GM18526 (cell line): ENCODE measurements around the gene SH3BP2.

ENCODE experiments used
- POLR2A ChIP-seq: IDR thresholded peaks from 3 replicates; pipeline ENCODE4 v1.6.1; 2011; ENCODE audit not compliant: insufficient read length; ENCODE audit errors: extremely low read depth

The SH3BP2 gene

DNA sequence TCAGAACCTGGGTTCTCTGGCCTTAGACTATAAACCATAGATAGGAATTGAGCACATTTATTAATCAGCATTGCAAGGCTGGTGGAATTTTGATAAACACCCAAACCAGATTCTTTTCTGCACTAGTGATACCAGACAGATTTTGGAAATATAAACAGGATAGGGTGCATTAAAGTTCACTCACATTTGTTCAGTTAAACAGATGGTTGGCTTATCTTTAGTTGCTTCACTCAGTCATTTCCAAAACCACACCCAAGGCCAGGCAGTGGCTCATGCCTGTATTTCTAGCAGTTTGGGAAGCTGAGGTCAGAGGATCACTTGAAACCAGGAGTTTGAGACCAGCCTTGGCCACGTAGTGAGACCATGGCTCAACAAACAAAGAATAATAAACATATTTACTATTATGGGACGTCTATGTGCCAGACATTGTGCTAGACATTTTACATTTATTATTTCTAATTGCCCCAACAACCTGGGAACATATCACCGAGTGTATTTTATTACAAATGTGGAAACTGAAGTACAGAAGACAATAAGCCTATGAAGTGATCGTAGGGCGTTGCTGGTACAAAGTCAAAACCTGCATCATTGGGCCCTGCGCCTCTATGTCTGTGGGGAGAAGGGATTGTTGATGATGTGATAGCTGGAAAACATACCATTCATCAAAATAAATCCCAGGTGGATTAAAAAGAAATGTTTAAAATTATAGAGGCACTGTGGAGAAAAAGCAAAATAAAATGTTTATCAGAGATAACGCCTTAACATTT, 65.7 kb downstream of the SH3BP2 start:
- no peak for TF ChIP-seq POLR2A

DNA sequence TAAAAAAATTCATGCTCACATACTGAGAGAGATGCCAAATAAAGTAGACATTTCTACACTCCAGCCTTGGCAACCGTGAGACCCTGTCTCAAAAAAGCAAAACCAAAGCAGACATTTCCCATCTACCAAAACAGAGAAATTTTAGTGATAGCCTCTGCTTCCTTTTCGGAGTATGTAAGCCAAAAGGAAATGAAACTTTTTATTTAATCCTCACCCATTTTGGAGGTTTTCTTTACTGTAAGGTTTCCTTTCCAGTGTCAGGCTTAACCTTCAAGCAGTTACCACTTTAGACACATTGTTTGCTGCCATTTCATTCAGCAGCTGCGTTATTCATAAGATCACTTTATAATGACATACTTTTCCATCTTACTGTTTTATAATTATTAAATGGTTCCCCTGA, 66.6 kb downstream of the SH3BP2 start:
- no peak for TF ChIP-seq POLR2A

DNA sequence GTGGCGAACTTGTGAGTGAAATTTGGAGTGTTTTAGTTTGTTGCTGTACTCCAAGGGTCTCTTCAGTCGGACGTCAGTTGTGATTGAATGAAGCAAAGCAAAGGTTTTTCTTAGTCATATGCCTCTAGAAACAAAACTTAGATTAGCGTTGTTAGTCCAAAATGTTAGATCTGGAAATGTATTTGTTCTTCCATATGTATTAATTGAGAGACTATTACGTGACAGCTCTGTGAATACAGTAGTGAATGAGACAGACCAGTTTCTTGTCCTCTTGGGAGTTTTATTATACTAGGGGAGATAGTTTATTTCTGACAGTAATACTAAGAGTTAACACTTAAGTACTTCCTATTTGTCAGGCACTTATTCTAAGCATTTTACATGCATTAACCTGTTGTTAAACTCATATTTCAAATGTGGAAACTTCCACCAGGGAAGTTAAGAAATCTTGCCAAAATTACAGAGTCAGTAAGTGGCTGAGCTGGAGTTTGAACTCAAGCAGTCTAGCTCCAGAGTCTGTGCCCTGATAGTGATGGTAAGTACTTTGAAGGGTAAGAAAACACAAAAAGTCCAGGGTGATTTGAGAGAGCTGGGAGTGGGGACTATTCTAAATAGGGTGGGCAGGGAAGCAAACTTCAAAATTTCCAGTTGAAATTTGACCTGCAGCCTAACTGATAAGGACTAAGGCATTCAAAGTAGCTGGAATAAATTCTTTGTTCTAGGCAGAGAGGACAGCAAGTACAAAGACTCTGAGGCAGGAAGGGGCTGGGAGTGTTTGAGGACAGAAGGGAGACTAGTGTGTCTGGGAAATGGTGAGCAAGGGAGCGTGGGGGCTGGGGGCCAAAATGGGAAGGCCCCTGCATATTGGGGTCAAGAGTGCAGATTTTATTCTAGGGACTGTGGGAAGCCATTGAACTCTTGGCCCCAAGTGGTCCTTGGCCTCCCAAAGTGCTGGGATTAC, 67.8 kb downstream of the SH3BP2 start:
- TF ChIP-seq POLR2A, result no peak

DNA sequence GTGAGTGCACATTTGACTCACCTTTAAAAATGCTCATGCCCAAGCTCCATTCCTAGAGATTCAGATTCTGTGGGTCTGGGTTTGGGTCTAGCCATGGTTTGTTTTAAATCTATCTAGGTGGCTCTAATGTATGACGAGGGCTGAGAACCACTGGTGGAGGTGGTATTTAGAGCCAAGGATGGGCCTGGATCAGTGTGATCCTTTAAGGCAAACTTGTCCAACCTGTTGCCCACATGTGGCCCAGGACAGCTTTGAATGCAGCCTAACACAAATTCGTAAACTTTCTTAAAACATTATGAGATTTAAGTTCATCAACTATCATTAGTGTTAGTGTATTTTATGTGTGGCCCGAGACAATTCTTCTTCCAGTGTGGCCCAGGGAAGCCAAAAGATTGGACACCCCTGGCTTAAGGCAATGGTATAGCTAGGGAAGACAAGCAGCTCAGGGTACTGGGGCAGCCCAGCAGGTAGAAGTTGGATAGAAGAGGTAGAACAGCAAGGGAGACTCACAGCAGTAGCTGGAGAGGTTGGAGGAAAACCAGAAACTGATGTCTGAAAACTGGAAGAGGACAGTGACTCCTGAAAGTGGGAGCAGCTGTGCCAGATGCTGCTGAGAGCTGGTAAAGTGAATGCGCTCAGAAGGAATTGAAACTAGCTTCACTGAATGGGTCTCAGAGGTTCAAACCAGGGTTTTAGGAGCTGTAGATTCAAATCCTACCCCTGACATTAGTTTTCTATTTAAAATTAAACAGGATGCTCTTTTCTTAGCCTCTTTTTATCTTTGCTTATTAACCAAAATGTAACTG, 68.9 kb downstream of the SH3BP2 start:
- TF ChIP-seq POLR2A, result no peak

DNA sequence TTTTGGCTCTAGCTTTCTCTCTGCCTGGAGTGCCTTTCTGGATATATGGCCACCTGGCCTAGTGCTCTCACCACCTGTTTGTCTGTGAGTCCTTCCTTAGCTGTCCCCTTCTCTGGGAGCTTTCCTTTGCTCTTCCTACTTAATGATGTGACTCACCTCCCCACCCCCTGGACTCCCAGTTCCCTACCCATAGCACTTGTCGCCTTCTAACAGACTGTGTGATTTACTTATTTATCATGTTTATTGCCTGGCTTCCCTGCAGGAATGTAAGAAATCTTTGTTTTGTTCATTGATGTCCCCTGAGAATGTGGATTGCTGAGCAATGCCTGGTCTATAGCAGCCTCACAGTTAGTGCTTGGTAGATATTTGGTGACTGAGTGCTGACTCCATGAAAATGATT, 69.6 kb downstream of the SH3BP2 start:
- no peak for TF ChIP-seq POLR2A

DNA sequence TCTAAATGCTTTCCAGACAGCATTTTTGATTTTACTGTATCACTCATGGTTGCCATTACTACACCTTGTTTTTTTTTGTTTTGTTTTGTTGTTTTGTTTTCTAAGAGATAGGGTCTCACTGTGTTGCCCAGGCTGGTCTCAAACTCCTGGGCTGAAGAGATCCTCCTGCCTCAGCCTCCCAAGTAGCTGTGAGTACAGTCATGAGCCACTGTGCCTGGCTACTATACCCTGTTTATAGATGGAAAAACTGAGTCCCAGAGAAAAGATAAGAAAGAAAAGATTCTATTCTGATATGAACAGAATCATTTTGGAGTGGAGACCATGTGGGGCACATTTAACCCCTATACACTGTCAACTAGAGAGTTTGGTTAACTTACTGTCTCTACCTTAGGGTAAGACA, 70.8 kb downstream of the SH3BP2 start:
- TF ChIP-seq POLR2A, result no peak

DNA sequence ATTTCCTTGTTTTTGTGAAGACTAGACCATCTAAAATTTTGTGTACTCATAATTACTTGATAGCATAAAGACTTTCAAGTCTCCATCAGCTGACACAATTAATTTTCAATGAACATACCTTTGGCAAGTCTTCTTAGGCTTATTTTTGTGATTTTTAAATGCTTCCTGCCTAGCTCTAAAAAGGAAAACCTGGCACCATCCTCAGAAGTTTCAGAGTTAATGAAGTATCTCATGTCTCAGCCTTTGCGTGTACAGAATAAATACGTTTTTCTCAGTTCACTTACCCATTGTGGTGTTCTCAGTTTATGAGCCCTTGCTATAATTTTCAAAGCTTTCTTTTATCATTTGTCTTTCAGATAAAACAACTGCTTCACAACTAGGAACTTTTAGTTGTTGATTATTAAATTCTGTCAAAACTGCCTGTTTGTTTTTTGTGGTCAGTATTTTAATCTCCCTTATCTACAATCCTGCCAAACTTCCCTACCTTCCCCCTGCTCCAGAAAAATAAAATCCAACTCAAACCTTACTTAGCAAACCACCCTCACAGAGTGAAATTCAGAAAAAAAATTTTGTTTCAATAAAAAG, 72.4 kb downstream of the SH3BP2 start:
- no peak for TF ChIP-seq POLR2A

DNA sequence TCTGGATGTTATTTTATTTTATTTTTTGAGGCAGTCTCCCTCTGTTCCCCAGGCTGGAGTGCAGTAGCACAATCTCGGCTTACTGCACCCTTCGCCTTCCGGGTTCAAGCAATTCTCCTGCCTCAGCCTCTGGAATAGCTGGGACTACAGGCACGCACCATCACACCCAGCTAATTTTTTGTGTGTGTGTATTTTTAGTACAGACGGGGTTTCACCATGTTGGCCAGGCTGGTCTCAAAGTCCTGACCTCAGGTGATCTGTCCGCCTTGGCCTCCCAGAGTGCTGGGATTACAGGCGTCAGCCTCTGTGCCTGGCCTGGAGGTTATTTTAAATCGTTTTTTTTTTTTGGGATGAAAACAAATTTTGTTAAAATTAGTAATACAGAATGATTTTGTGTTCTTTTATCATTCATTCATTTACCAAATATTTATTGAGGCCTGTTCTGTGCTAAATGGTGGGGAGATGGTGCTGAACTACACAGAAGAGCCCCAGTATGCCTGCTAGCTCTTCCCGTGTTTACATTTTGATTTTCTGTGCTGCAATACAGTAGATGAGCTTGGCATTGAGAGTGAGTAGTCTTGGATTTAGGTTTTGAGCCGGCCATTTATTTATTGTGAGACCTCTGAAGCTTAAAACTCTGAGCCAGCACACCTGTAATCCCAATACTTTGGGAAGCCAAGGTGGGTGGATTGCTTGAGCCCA, 73.4 kb downstream of the SH3BP2 start:
- no peak for TF ChIP-seq POLR2A

DNA sequence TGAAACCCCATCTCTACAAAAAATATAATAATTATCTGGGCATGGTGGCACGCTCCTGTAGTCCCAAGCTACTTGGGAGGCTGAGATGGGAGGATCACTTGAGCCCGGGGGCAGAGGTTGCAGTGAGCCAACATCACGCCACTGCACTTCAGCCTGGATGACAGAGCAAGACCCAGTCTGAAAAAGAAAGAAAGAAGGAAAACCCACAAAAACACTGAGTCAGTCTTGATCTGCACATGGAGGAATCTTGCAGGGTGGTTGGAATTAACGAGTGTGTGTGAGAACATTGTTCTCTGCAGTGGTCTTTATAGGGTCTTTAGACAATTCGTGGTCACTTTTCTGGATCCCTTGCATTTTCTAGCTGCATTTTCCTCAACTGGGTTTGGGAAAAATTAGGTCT, 74.0 kb downstream of the SH3BP2 start:
- TF ChIP-seq POLR2A, result no peak

DNA sequence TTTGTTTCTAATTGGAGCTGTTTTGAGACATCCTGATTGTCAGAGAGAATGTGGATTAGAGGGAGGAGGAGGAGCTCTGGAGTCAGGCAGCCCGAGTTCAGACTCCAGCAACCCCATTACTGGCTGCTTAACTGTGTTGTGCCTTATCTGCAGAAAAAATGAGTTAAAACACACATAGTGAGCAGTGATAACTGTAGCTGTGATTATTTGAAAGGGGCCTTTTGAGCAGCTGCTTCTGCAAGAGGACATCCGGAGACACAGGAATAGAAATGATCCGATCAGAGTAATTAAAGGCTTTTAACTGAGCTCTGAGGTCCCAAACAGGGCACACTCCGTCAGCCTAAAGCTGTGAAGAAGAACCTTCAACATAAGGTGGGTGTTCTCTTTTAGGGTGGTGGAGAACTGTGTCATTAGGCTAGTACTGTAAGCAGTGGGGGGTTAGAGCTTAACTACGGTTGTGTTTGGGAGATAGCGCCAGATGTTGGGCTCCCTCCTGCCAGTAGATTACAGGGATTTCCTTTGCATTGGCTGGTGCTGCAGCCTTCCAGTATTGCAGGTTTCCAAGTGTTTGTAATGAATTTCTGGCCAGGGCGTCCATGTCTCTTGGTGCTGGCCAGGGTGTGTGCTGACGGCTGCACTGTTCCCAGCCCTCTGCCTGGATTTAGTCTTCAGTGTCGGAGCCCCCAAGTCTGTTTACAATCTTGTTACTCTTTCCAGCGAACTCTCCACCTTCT, 75.0 kb downstream of the SH3BP2 start:
- no peak for TF ChIP-seq POLR2A

DNA sequence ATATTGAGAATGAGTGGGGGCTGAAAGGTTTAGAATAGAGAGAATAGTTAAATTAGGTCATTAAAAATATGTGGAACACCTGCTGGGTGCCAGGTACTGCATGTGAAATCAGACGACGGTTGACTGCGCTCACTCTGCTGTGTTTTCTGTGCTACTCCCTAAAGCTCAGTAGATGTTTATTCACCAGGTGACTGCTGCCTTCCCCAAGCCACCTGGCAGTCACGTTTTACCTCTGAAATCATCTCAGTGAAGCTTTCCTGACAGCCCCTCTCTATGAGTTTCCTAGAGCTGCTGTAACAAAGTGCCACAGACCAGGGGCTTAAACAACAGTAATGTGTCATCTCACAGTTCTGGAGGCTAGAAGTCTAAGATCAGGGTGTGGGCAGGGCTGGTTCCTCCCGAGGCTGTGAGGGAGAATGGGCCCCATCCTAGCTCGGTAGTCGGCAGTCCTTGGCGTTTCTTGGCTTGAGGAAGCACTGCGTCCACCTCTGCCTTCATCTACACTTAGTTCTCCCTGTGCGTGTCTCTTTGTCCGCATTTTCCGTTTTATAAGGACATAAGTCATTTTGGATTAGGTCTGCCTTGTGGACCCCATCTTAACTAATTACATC, 76.1 kb downstream of the SH3BP2 start:
- TF ChIP-seq POLR2A, result no peak

DNA sequence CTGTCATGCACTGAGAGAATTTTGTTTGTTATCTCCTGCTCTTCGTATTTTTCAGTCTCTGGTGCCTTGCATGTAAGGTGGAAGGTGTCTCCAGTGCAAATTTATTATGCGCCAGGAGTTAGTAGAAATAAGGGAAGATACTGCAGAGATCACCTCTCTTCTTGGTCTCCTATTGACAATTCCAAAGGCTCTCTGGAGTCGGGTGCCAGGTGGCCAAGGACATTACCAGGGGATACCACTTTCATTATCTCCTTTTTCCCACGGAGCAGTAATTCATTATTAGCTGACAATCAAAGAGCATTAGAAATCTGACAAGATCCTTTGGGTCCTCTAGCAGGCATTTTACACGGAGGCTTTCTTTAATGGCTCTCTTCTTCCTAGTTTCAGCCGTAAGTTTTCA, 76.8 kb downstream of the SH3BP2 start:
- TF ChIP-seq POLR2A, result no peak

DNA sequence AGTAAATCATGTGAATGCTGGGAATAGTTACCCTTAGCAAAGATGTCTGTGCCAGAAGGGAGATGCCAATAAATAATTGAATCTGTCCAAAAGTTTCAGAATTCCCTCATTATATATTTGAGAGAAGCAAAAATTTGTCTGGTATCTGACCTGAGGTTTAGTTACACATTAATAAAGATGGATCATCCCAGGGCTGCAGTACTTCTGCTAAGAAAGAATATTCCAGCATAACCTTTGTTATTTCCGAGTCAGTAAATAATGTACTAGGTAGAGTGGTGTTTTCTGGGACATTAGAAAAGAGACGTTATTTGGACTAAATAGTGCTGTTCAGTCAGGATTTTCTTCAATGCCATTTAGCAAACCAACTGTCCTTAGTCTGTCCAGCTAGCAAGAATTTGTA, 77.2 kb downstream of the SH3BP2 start:
- no peak for TF ChIP-seq POLR2A
